IMR-90 (cell line): ENCODE data around the gene TRIO. TPM values are rescaled to one million over a fixed set of nuclear protein-coding genes. Genes with fewer than 3 reads are reported as not detected.
A peak's percentile ranks its signal among the peaks of the same experiment; 100 is the strongest.

ENCODE experiments used
- ATAC-seq: fragments of 200-7000 bp; cut with Tn5 transposase; 2 replicates; pipeline ENCODE4 v1.9.1; 2020; ENCODE audit warnings: low read depth, mild to moderate bottlenecking, moderate library complexity
- BruUV-seq: library from RNA; stranded (reverse); fragments of 400-500 nt; replicated peaks from 2 replicates; lab custom pipeline; 2021; lab: Mats Ljungman, UMichigan
- CTCF ChIA-PET: fragments of 300-600 bp; formaldehyde crosslinking; extraction: SDS; loops from one replicate; lab custom pipeline; 2021; ENCODE audit warnings: antibody characterized with exemption; lab: Yijun Ruan, JAX
- POLR2A ChIA-PET: fragments of 300-600 bp; sonication (Branson Sonifier 250); formaldehyde crosslinking; loops from one replicate; lab custom pipeline; 2022; ENCODE audit warnings: antibody characterized with exemption; ENCODE audit not compliant: unreplicated experiment; lab: Charles Lee
- DNase-seq: peaks from one replicate; pipeline ENCODE4 v3.0.0; 2013
- H2AFZ ChIP-seq: replicated peaks from 2 replicates; pipeline ENCODE3; 2013; ENCODE audit warnings: low read length, mild to moderate bottlenecking; ENCODE audit not compliant: poor library complexity
- H2AK5ac ChIP-seq: 2 replicates; pipeline ENCODE4 v1.6.1; 2013; ENCODE audit warnings: low read depth, low read length, inconsistent platforms
- H2AK9ac ChIP-seq: replicated peaks from 2 replicates; pipeline ENCODE3; 2013; ENCODE audit warnings: mild to moderate bottlenecking, low read depth, low read length, moderate library complexity; ENCODE audit not compliant: poor library complexity
- H2BK120ac ChIP-seq: 2 replicates; pipeline ENCODE4 v1.6.1; 2013; ENCODE audit warnings: low read depth, low read length, inconsistent platforms
- H2BK15ac ChIP-seq: 3 replicates; pipeline ENCODE4 v1.6.1; 2013; ENCODE audit warnings: low read depth, low read length, inconsistent platforms
- H2BK20ac ChIP-seq: 2 replicates; pipeline ENCODE4 v1.6.1; 2013; ENCODE audit warnings: low read depth, mild to moderate bottlenecking, inconsistent platforms, low read length, moderate library complexity
- H2BK5ac ChIP-seq: 2 replicates; pipeline ENCODE4 v1.6.1; 2013; ENCODE audit warnings: mild to moderate bottlenecking, low read depth, low read length, inconsistent platforms; ENCODE audit not compliant: poor library complexity, severe bottlenecking
- H3K14ac ChIP-seq: replicated peaks from 2 replicates; pipeline ENCODE4 v1.6.1; 2013; ENCODE audit warnings: low read depth, low read length, inconsistent platforms
- H3K18ac ChIP-seq: 2 replicates; pipeline ENCODE4 v1.6.1; 2013; ENCODE audit warnings: low read depth, low read length, control low read depth
- H3K23ac ChIP-seq: 2 replicates; pipeline ENCODE4 v1.6.1; 2013; ENCODE audit warnings: low read depth, low read length, inconsistent platforms
- H3K27ac ChIP-seq: 2 replicates; pipeline ENCODE4 v1.5.1; 2013; ENCODE audit warnings: mild to moderate bottlenecking, control low read depth, low read length; ENCODE audit not compliant: insufficient read depth
- H3K27me3 ChIP-seq: 2 replicates; pipeline ENCODE4 v1.6.1; 2013; ENCODE audit warnings: low read length; ENCODE audit not compliant: control insufficient read depth, insufficient read depth
- H3K36me3 ChIP-seq: 2 replicates; pipeline ENCODE4 v1.6.1; 2013; ENCODE audit warnings: low read length, mixed read lengths; ENCODE audit not compliant: control insufficient read depth, insufficient read depth
- H3K4ac ChIP-seq: 2 replicates; pipeline ENCODE4 v1.6.1; 2013; ENCODE audit warnings: low read depth, low read length, inconsistent platforms
- H3K4me1 ChIP-seq: 2 replicates; pipeline ENCODE4 v1.6.1; 2013; ENCODE audit warnings: low read length, mixed read lengths; ENCODE audit not compliant: control insufficient read depth, insufficient read depth
- H3K4me2 ChIP-seq: 2 replicates; pipeline ENCODE4 v1.6.1; 2013; ENCODE audit warnings: low read depth, mild to moderate bottlenecking, control low read depth, low read length, moderate library complexity
- H3K4me3 ChIP-seq: 2 replicates; pipeline ENCODE4 v1.5.1; 2013; ENCODE audit warnings: low read depth, mild to moderate bottlenecking, control low read depth, low read length, moderate library complexity; ENCODE audit not compliant: insufficient read depth
- H3K56ac ChIP-seq: 2 replicates; pipeline ENCODE4 v1.6.1; 2013; ENCODE audit warnings: low read length, inconsistent platforms; ENCODE audit not compliant: insufficient read depth; ENCODE audit errors: extremely low read depth
- H3K79me1 ChIP-seq, 2 experiments: 2 replicates each; pipeline ENCODE4 v1.6.1; 2013; ENCODE audit warnings: low read length in 2 of 2, inconsistent platforms in 1 of 2, low read depth in 1 of 2
- H3K9ac ChIP-seq: 2 replicates; pipeline ENCODE4 v1.6.1; 2013; ENCODE audit warnings: low read depth, low read length, control low read depth
- H3K9me1 ChIP-seq: 2 replicates; pipeline ENCODE4 v1.6.1; 2013; ENCODE audit warnings: low read length, inconsistent platforms; ENCODE audit not compliant: insufficient read depth
- H3K9me3 ChIP-seq: 2 replicates; pipeline ENCODE4 v1.6.1; 2013; ENCODE audit warnings: low read length; ENCODE audit not compliant: control insufficient read depth, insufficient read depth
- H4K20me1 ChIP-seq: 2 replicates; pipeline ENCODE4 v1.6.1; 2013; ENCODE audit warnings: low read length, inconsistent platforms; ENCODE audit not compliant: insufficient read depth
- H4K5ac ChIP-seq: 2 replicates; pipeline ENCODE4 v1.6.1; 2013; ENCODE audit warnings: mild to moderate bottlenecking, low read depth, low read length, control low read depth
- H4K8ac ChIP-seq, 2 experiments: 2 replicates each; pipeline ENCODE4 v1.6.1; 2013; ENCODE audit warnings: low read depth in 2 of 2, low read length in 2 of 2, control low read depth in 1 of 2, inconsistent platforms in 1 of 2
- H4K91ac ChIP-seq: 2 replicates; pipeline ENCODE4 v1.6.1; 2013; ENCODE audit warnings: low read depth, low read length, inconsistent platforms; ENCODE audit not compliant: insufficient read depth
- CHD1 ChIP-seq: IDR thresholded peaks from 2 replicates; pipeline ENCODE4 v1.6.1; 2012; ENCODE audit warnings: low read depth, low read length, improper control_type of control experiment
- CTCF ChIP-seq: conservative IDR thresholded peaks from 2 replicates; pipeline ENCODE4 v1.5.1; 2012; ENCODE audit warnings: mild to moderate bottlenecking, low read depth, low read length, improper control_type of control experiment
- ELK1 ChIP-seq: fragments of 150-350 bp; IDR thresholded peaks from 2 replicates; pipeline ENCODE4 v1.6.1; 2016; ENCODE audit warnings: low read depth, mild to moderate bottlenecking, low read length, moderate library complexity, borderline replicate concordance
- MAZ ChIP-seq: IDR thresholded peaks from 2 replicates; pipeline ENCODE4 v1.6.1; 2012; ENCODE audit warnings: low read depth, mild to moderate bottlenecking, low read length, improper control_type of control experiment, moderate library complexity, borderline replicate concordance
- POLR2A ChIP-seq: IDR thresholded peaks from 2 replicates; pipeline ENCODE4 v1.6.1; 2012; ENCODE audit warnings: mild to moderate bottlenecking, low read depth, low read length
- RAD21 ChIP-seq: IDR thresholded peaks from 2 replicates; pipeline ENCODE4 v1.6.1; 2012; ENCODE audit warnings: low read length, improper control_type of control experiment
- SMC3 ChIP-seq: fragments of 150-350 bp; IDR thresholded peaks from 2 replicates; pipeline ENCODE4 v1.6.1; 2016; ENCODE audit warnings: low read depth, mild to moderate bottlenecking, antibody characterized with exemption, low read length, moderate library complexity
- WGBS, 2 experiments: methylation state at CpG; one replicate each; pipeline versions ENCODE4 v1.1.5 to v1.1.7; 2013; ENCODE audit warnings: missing lambda C conversion rate in 2 of 2; ENCODE audit not compliant: insufficient read length in 1 of 2; ENCODE audit errors: extremely low coverage in 2 of 2; 5-methylcytosine and 5-hydroxymethylcytosine counted together
- dilution Hi-C: fragments of 300-500 bp; cut with HindIII; formaldehyde crosslinking; loops from one replicate; pipeline ENCODE4 v1.14.3; 2018; ENCODE audit warnings: low sequenced_read_pairs; ENCODE audit not compliant: unreplicated experiment
- in situ Hi-C: fragments of 300-500 bp; cut with MboI; formaldehyde crosslinking; loops from 3 replicates; pipeline ENCODE4 v1.14.3; 2019; ENCODE audit warnings: low sequenced_read_pairs, inconsistent platforms, mixed read lengths
- intact Hi-C: fragments of 100-400 bp; cut with micrococcal nuclease; formaldehyde crosslinking; loops from 2 replicates; pipeline ENCODE4 v1.10.0; 2022
- polyA plus RNA-seq, 3 experiments: library from polyadenylated mRNA; depleted of rRNA; stranded (reverse); fragments of >200 nt; gene quantifications; 2 replicates each; pipeline ENCODE4 v1.2.3, GENCODE V29; 2012; ENCODE audit warnings: low replicate concordance in 1 of 3
- total RNA-seq: library from RNA; depleted of rRNA; stranded (reverse); fragments of >200 nt; gene quantifications from 2 replicates; pipeline ENCODE4 v1.2.3, GENCODE V29; 2012

The TRIO gene
- total and polyA plus RNA-seq, 2 of the 4 experiments (the other 2 are of a cell fraction): 206 to 522 TPM

- Histone ChIP-seq H3K18ac (peak overlapping the region; percentile 42; the same call in 1 of the 2 replicates), H4K20me1 (peaks cover 83% of the 10 kb centered on the region), H3K79me1 (peaks cover 0 to 25% of the 10 kb centered on the region in 2 experiments; a peak in 2 of 4 replicates), H3K27ac (peak overlapping the region; percentile 38; the same call in 1 of the 2 replicates), H2BK20ac (no peak overlapping the region), H3K23ac (peak overlapping the region; percentile 63; the same call in 1 of the 2 replicates), H3K4me3 (no peak overlapping the region), H3K36me3 (peaks cover 7% of the 10 kb centered on the region), H3K14ac (0 out of 2 replicates have a peak overlapping the region, but pooled peaks have one; percentile 53), H3K4ac (peak overlapping the region; percentile 75), H3K4me1 (peaks cover 52% of the 10 kb centered on the region), H4K91ac (no peak overlapping the region), H2AK9ac (no peak overlapping the region), H3K9me3 (no peaks in the 10 kb centered on the region), H4K8ac (peak overlapping the region; percentile 1 to 49; a peak in 3 of 4 replicates), H3K4me2 (no peak overlapping the region), H3K56ac (no peak overlapping the region), H3K9me1 (peaks cover 34% of the 10 kb centered on the region), H2BK120ac (no peak overlapping the region), H2BK15ac (no peak overlapping the region), H4K5ac (no peak overlapping the region; the same call in 1 of the 2 replicates), H2BK5ac (peak overlapping the region; percentile 100), H2AFZ (no peak overlapping the region), H3K27me3 (no peaks in the 10 kb centered on the region), H3K9ac (no peak overlapping the region; the same call in 1 of the 2 replicates), H2AK5ac (0 out of 2 replicates have a peak overlapping the region, but pooled peaks have one; percentile 25)
- no CpG with 5 or more reads among the region's 2 CpGs for WGBS, 2 experiments
- no TSS peak for BruUV-seq
- no peak for ATAC-seq
- TF ChIP-seq POLR2A: no peak
- no peak for TF ChIP-seq RAD21
- TF ChIP-seq CTCF: no peak
- no peak for TF ChIP-seq CHD1
- no peak for TF ChIP-seq MAZ
- no peak for TF ChIP-seq SMC3
- TF ChIP-seq ELK1: no peak
- ChIA-PET CTCF (no interaction called here), POLR2A (no interaction called here)
- dilution Hi-C loops (no loop called here), in situ Hi-C loops (no loop called here), intact Hi-C loops (no loop called here)
- DNase-seq: no peak
These were observed 33.7 kb downstream of the TRIO start for GRCh38 chr5:14176888-14177287.
